H7 (cell line): Measurements from ENCODE around the gene LMBR1L. TPM values are rescaled to one million over a fixed set of nuclear protein-coding genes. Genes with fewer than 3 reads are reported as not detected.
A peak's percentile ranks its signal among the peaks of the same experiment; 100 is the strongest.

ENCODE experiments used
- DNase-seq: peaks from one replicate; pipeline ENCODE4 v3.0.0; 2012
- H3K27me3 ChIP-seq: 2 replicates; pipeline ENCODE4 v1.6.0; 2011; ENCODE audit warnings: mild to moderate bottlenecking, low read length; ENCODE audit not compliant: control insufficient read depth, insufficient read depth
- H3K36me3 ChIP-seq: replicated peaks from 2 replicates; pipeline ENCODE4 v1.5.1; 2011; ENCODE audit warnings: low read length; ENCODE audit not compliant: control insufficient read depth, insufficient read depth
- H3K4me3 ChIP-seq: 2 replicates; pipeline ENCODE4 v1.5.1; 2011; ENCODE audit warnings: low read depth, mild to moderate bottlenecking, control low read depth, low read length, moderate library complexity; ENCODE audit not compliant: insufficient read depth
- total RNA-seq: library from RNA; depleted of rRNA; stranded (reverse); fragments of >200 nt; shearing (Covaris generic); gene quantifications from 2 replicates; pipeline ENCODE4 v1.2.3, GENCODE V29; 2014

LMBR1L gene
- total RNA-seq, 1 experiment from 2014 or later = 63.0 TPM

- peaks cover 25% of the 10 kb centered on the region for H3K36me3 ChIP-seq
- peaks cover 36% of the 10 kb centered on the region for H3K27me3 ChIP-seq
- DNase-seq = no peak
- no peak overlapping the region for H3K4me3 ChIP-seq
These were observed 13.3 kb downstream of the LMBR1L start for GRCh38 chr12:49097381-49097780.

- no peak for DNase-seq
- Histone ChIP-seq H3K27me3 (peaks cover 60% of the 10 kb centered on the region), H3K36me3 (peaks cover 11% of the 10 kb centered on the region), H3K4me3 (no peak overlapping the region)
These were observed 15.7 kb downstream of the LMBR1L start for GRCh38 chr12:49094975-49095365.

DNA sequence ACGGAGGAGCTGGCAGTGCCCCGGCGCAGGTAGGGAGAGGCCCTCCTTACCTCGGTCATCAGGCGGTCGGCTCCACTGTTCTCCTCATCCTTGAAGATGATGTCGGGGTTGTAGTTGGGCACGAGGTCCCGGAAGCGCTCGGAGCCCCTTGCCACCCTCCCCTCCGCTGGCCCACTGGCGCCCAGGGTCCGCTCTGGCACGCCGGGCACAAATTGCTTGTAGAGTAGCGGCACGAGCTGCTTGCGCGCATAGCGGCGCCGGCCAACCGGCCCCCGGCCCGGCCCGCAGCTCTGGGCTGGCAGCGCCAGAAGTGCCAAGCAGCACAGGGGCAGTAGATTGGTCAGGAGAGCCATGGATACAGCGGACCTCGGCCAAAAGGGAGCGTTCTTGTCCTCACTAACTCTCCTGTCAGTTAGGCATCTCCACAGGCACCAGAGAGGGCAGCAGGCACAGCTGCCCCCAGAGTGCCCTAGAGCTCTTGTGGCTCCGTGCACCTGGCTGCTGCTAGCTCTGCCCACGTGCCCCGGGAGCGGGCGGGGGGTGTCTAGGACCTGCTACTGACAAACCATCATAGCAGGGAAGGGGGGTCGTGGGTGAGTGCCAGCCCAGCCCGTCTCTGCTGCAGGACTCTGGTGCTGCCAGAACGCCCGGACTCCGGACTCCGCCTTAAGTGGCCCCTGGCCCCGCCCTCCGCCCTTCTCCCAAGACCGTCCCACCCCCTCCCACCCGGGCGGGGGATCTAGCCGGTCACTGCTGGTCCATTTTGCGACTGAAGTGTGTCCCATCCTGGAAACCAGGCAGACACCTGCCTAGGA is 16.3 kb downstream of the LMBR1L start, which contains the start of gene DHH:
DHH (minus strand) TSS at position 642 of the 815 bp plus-strand sequence; CDS start at position 353, 289 bp downstream.
- peak within 1 kb of the TSS; percentile 28 for H3K4me3 ChIP-seq
- peak; percentile 92 for DNase-seq
- peaks cover 66% of the 10 kb centered on the region for H3K27me3 ChIP-seq

DNA sequence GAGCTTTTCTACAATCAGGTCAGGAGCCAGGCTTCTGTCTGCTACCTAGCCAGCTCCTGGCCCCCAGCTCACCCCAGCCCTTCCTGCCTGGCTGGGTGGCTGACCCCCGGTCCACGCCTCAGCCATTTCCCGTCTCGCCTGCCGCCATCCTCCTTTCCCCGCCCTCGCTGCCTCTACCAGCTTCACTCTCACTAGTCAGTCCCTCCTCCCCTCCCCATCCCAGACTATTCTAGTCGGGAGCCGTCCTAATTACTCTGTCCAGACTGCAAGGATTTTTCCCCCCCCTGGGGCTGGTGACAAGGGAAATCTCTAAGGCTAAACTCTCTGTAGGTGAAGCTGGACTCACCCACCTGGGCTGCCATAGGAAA is 16.9 kb downstream of the LMBR1L start:
- Histone ChIP-seq H3K27me3 (peaks cover 72% of the 10 kb centered on the region), H3K4me3 (peak overlapping the region; percentile 28), H3K36me3 (peaks cover 11% of the 10 kb centered on the region)
- peak; percentile 81 for DNase-seq

More for the DNA sequence above, 16.3 kb downstream of the LMBR1L start, which contains the start of gene DHH:
- H3K36me3 ChIP-seq = peaks cover 11% of the 10 kb centered on the region

DNA sequence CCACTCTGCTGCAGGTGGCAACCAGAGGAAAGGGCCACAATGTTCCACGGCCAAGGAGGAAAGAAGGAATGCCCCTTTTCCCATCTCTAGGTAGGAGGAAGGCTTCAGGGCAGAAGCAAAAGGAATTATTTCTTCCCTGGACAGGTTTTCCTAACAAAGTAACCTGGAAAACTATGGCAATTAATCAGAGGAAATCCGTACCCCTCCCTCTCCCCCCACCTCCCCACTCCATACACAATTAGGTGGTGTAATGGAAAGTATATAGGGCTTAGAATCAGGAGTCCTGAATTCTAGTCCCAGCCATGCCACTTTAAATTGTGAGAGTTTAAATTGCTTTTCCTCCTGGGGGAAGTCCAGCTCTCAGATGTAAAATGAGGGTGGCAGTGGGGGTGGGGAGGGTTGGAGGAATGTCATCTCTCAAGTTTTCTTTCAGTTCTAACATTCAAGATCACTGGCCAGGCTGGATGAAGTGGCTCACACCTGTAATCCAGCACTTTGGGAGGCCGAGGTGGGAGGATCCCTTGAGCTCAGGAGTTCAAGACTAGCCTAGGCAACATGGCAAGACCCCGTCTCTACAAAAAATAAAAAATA is 17.7 kb downstream of the LMBR1L start:
- Histone ChIP-seq H3K4me3 (no peak overlapping the region), H3K36me3 (peaks cover 10% of the 10 kb centered on the region), H3K27me3 (peaks cover 79% of the 10 kb centered on the region)
- DNase-seq = no peak

- Histone ChIP-seq H3K36me3 (peaks cover 3% of the 10 kb centered on the region), H3K4me3 (peak overlapping the region; percentile 24), H3K27me3 (peaks cover 81% of the 10 kb centered on the region)
- peak; percentile 92 for DNase-seq
These were observed 18.4 kb downstream of the LMBR1L start for GRCh38 chr12:49092086-49092815.

DNA sequence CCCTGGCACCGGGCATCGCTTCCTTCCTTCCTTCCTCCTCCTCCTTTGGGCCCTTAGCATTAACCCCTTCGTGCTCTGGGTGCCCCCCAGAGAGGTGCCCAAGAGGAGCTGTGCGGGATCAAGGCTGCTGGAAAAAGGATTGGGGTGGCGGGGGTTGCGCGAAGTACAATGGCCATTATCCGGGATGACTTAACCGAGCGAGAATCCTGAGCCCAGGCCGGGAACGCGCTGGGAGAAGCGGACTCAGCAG is 18.9 kb downstream of the LMBR1L start:
- peak overlapping the region; percentile 24 for H3K4me3 ChIP-seq
- H3K36me3 ChIP-seq = no peaks in the 10 kb centered on the region
- H3K27me3 ChIP-seq = peaks cover 84% of the 10 kb centered on the region
- DNase-seq = no peak

DNA sequence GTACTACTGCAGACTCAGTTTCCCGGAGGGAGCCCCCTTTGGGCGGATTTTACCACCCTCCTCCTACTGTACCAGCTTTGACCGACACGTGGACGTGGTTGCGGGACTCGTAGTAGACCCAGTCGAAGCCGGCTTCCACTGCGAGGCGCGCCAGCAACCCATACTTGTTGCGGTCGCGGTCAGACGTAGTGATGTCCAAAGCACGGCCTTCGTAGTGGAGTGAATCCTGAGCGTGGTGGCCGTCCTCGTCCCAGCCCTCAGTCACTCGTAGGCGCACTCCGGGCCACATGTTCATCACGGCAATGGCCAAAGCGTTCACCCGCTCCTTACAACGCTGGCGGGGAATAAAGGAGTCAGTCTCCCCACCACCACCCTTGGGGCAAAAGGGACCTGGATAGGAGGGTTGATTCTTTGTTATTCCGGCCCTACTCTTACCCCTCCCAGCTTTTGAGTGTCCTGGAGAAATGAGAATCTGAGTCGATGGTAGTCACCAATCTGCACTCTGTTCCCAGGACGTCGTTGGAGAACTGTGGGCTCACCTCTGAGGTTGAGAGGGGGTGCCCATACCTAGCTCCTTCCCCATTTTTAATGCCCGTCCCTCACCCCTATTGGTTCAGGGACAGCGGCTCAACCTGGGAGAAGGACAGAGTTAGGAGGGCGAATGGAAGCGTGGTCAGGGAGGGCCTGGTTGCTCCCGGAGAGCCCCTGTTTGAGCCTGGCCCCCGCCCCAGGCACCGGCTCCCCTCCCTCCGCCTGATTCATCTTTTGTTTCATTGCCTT is 19.4 kb downstream of the LMBR1L start:
- Histone ChIP-seq H3K4me3 (no peak overlapping the region; the same call in 1 of the 2 replicates), H3K27me3 (peaks cover 89% of the 10 kb centered on the region), H3K36me3 (no peaks in the 10 kb centered on the region)
- peak; percentile 73 for DNase-seq

- Histone ChIP-seq H3K4me3 (peak overlapping the region; percentile 23), H3K36me3 (no peaks in the 10 kb centered on the region), H3K27me3 (peaks cover 80% of the 10 kb centered on the region)
- DNase-seq = peak; percentile 76
These were observed 20.6 kb downstream of the LMBR1L start for GRCh38 chr12:49089821-49090773.

- Histone ChIP-seq H3K36me3 (no peaks in the 10 kb centered on the region), H3K4me3 (no peak overlapping the region), H3K27me3 (peaks cover 69% of the 10 kb centered on the region)
- DNase-seq = no peak
These were observed 21.7 kb downstream of the LMBR1L start for GRCh38 chr12:49088932-49089330.

- Histone ChIP-seq H3K4me3 (no peak overlapping the region), H3K27me3 (peaks cover 63% of the 10 kb centered on the region), H3K36me3 (no peaks in the 10 kb centered on the region)
- peak; percentile 84 for DNase-seq
These were observed 22.3 kb downstream of the LMBR1L start for GRCh38 chr12:49088150-49088931.

DNA sequence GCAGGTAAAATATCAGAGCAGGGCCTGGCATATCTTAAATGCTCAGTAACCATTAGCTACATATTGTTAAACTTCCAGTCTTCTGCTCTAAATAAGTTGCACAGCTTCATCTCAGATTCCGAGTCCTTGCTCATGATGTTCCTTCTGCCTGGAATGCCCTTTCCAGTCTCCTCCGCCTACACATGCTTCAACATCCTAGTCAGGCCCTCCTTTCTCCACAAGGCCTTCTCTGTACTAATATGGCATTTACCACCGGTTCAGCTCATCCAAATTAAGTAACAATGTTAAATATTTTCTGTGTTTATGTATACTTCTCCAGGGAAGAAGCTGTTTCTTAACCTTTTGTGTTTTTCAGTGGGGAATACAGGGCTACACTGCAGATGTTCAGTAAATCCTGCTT is 24.5 kb downstream of the LMBR1L start:
- no peak for DNase-seq
- Histone ChIP-seq H3K36me3 (no peaks in the 10 kb centered on the region), H3K27me3 (peaks cover 40% of the 10 kb centered on the region), H3K4me3 (no peak overlapping the region)

GRCh38 chr12:49084438-49084837 is 26.2 kb downstream of the LMBR1L start:
- H3K4me3 ChIP-seq = no peak overlapping the region
- peaks cover 24% of the 10 kb centered on the region for H3K27me3 ChIP-seq
- no peak for DNase-seq
- no peaks in the 10 kb centered on the region for H3K36me3 ChIP-seq
